Measurements from ENCODE around the gene GRAP2. TPM values are rescaled to one million over a fixed set of nuclear protein-coding genes. Genes with fewer than 3 reads are reported as not detected.
"Not testable (repeated sequence)": the region's sequence is repeated elsewhere in the genome, so short reads cannot be mapped to it uniquely, and the experiment has no call there.

Gene GRAP2
- total RNA-seq, 1 donor from 2014 or later, result 3.5 TPM

- intact Hi-C loops (cut with DNase I), result no loop called here
- ATAC-seq, result no peak
- no peak for DNase-seq (ENCODE audit: missing footprints)
Measured at GRCh38 chr22:39980596-39980995, 79.7 kb downstream of the GRAP2 start.

- intact Hi-C loops (cut with DNase I), result no loop called here
- ATAC-seq, result no peak
- DNase-seq (ENCODE audit: missing footprints), result no peak
Measured at GRCh38 chr22:39983346-39983745, 82.5 kb downstream of the GRAP2 start.

DNA sequence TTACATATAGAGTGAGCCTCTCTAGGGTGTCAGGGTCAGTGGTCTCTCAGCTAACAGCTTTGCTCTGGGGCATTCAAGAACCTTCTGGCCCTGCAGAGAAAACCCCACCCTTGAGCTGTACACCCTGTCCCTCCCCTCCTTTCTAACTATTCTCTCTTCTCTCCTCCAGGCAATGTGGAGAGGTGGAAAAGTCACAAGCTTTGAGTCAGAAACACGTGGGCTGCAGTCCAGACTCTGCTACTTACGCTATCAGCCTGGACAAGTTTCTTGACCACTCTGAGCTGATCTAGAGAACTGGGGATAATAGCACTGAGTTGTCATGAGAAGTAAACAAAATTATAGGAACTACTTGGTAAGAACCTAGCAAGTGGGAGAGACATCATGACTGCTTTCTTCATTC lies 83.1 kb downstream of the GRAP2 start:
- ATAC-seq, result no peak

DNA sequence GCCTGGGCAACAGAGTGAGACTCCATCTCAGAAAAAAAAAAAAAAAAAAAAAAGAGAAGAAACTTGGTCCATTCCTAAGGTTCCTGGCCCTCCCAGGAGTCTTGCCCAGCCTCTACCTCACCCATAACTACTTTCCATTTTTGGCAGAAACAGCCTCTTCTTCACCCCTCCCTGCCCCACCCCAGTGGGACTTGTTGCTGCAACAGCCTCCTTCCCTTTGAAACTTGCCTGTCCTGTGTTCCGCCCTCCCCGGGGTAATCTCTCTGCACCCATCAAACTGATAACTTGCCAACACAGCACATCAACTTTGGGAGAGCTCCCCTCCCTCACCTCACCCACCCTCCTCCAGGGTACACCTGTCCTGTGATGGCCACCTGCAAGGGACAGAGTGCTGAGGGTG lies 83.9 kb downstream of the GRAP2 start:
- DNase-seq (ENCODE audit: missing footprints) (no peak), ATAC-seq (no peak)

More for the DNA sequence above, 83.1 kb downstream of the GRAP2 start:
- intact Hi-C loops (cut with DNase I), result no loop called here
- DNase-seq (ENCODE audit: missing footprints), result no peak

GRCh38 chr22:39985383-39986035 lies 84.6 kb downstream of the GRAP2 start:
- ATAC-seq (no peak), DNase-seq (ENCODE audit: missing footprints) (no peak)
- intact Hi-C loops (cut with DNase I), result no loop called here

More for the DNA sequence above, 83.9 kb downstream of the GRAP2 start:
- intact Hi-C loops (cut with DNase I), result no loop called here

DNA sequence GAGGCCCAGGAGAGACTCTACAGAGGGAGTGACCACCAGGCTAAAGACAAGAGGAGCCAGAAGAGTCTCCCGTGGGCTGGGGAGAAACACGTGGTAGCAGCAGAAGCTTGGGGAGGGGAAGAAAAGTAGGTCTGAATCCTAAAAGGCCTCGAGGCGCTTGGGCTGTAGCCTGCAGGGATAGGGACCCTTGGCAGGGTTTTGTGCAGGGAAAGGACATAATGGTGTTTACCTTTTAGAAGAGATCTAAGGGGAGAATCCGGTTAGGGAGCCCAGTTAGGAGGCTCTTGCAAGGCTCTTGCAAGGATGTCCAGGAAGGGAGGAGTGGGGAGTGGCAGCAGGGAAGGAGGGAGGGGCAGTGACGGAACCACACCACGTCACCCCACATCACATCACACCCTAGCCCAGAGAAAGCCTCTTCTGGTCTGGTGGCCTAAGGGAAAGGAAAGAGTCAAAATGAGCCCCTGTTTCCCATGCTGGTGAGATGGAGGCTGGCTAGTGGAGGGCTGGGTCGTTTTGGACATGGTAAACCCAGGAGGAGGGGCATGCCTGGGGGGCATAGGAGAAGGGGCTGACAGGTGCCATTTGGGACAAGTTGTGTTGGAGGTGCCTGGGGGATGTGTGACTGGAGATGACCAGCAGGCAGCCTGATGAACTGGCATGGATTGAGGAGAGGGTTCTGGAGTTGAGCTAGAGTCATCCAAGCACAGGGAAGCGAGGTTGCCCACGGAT lies 87.7 kb downstream of the GRAP2 start:
- DNase-seq (ENCODE audit: missing footprints), result no peak
- intact Hi-C loops (cut with DNase I), result no loop called here
- ATAC-seq, result no peak

DNA sequence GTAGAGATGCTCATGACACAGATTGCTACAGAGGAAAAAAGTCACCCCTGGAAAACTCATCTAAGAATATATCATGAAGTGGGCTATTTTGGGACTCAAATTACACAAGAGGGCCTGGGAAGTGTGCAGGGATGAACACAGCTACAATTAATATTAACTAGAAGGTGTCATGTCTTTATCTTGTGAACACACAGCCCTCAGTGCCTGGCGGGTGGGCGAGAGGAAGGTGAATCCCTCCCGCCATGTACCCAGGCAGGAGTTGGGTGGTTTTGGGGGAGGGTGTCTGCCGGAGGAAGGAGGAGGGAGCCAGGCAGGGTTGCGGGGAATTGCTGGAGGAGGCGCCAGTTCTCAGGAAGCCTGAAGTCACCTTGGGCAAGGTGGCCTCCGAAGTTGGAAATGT lies 88.7 kb downstream of the GRAP2 start:
- peak; percentile 47 for ATAC-seq
- intact Hi-C loops (cut with DNase I), result no loop called here
- DNase-seq (ENCODE audit: missing footprints), result no peak

GRCh38 chr22:39990686-39991085 lies 89.8 kb downstream of the GRAP2 start:
- DNase-seq (ENCODE audit: missing footprints), result no peak
- intact Hi-C loops (cut with DNase I), result no loop called here
- ATAC-seq, result no peak

GRCh38 chr22:39991159-39991860 lies 90.4 kb downstream of the GRAP2 start:
- intact Hi-C loops (cut with DNase I), result no loop called here
- no peak for DNase-seq (ENCODE audit: missing footprints)
- ATAC-seq, result no peak

- intact Hi-C loops (cut with DNase I), result no loop called here
- ATAC-seq, result peak; percentile 47
- DNase-seq (ENCODE audit: missing footprints), result no peak
Measured at GRCh38 chr22:39992088-39992826, 91.4 kb downstream of the GRAP2 start.

GRCh38 chr22:39992894-39993293 lies 92.0 kb downstream of the GRAP2 start:
- DNase-seq (ENCODE audit: missing footprints); intact Hi-C loops (cut with DNase I): not testable (repeated sequence)

DNA sequence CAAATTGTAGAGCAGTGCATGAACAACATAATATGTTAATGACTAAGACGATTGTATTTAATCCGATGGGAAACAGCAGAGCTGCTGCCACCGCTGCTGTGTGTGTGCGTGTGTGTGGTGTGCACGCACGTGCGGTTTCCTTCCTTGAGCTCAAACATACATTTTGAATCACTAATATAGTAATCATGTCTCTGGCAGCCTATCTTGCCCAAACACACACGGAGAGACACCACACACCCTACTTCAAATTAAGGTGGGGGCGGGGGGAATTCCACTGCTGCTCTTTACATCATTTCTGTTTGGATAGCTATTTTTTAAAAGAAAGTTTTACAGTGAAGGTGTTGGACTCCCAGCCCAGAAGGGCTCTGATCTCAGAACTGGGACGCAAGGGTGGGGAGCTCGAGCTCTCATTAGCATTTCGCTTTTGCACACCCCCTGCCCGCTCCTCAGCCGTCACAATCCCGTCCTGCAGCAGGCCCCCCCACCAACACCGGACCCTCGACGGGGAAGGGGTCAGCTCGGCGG lies 93.2 kb downstream of the GRAP2 start:
- intact Hi-C loops (cut with DNase I), result no loop called here
- DNase-seq (ENCODE audit: missing footprints) (no peak), ATAC-seq (no peak)

More at GRCh38 chr22:39992894-39993293, 92.0 kb downstream of the GRAP2 start:
- not testable (repeated sequence) for ATAC-seq

- ATAC-seq (no peak), DNase-seq (ENCODE audit: missing footprints) (no peak)
- intact Hi-C loops (cut with DNase I), result no loop called here
Measured at GRCh38 chr22:39994566-39995392, 93.9 kb downstream of the GRAP2 start, which contains the start of gene FAM83F. Gene FAM83F (plus strand): TSS chr22:39994954. CDS start chr22:39995043, 89 bp downstream.

- ATAC-seq (no peak), DNase-seq (ENCODE audit: missing footprints) (no peak)
- intact Hi-C loops (cut with DNase I), result no loop called here
Measured at GRCh38 chr22:39995393-39996252, 94.7 kb downstream of the GRAP2 start.

DNA sequence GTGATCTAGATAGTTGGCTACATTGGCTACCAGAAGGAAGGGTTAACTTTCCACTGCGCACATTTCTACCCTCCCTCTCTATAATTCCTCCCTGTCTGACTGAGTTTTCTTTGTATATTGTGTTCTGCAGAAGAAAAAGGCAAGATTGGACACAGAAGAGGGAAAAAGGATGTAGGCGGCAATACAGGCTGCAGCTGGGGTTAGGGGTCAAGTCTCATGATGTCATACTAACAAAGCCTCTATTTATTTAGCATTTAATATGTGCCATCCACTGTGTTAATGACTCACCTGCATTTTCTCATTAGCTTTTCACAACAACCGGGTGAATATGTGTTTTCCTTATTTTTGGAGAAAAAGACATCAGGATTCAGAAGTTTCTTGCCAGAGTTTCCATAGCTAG lies 95.8 kb downstream of the GRAP2 start:
- intact Hi-C loops (cut with DNase I), result no loop called here
- no peak for ATAC-seq
- no peak for DNase-seq (ENCODE audit: missing footprints)

DNA sequence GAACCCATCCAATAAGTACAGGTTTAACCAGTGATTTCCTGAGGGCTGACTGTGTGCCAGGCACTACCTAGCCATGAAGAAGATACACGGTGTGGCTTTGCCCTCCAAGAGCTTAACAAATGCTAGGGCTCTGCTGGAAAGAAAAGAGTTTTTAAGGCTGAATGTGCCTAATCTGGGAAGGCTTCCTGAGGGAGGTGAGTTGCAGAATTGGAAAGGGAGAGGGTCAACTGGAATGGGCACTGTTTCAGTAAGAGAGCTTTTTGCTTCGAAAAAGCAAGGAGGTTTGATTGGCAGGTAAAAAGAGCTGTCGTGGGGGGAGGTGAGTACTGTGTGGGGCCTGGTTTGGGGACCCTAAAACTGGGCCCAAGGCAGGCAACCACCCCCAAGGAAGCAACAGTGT lies 96.5 kb downstream of the GRAP2 start:
- no peak for ATAC-seq
- DNase-seq (ENCODE audit: missing footprints), result no peak
- intact Hi-C loops (cut with DNase I), result no loop called here

Measured in Right ventricle myocardium inferior (tissue), 1 donor.